Stimulated activated naive CD4-positive, alpha-beta T cell treated with Interleukin-2 at 50 U/mL for 16 hours (primary cell): ENCODE data around the gene CYFIP2.

Experiments
- DNase-seq: peaks from one replicate; lab custom pipeline; 2025; lab: John Stamatoyannopoulos, UW

CYFIP2 gene

DNA sequence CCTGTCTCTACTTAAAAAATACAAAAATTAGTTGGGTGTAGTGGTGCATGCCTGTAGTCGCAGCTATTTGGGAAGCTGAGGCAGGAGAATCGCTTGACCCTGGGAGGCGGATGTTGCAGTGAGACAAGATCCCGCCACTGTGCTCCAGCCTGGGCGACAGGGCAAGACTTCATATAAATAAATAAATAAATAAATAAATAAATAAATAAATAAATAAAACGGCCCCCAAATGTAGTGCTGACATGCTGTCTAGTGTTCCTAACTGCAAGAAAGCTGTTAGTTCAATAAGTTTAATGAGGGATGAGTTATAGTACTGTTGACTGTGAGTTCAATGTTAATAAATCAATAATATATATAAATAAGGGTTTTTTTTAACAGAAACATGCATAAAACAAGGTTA is 7.5 kb upstream of the CYFIP2 start:
- no peak for DNase-seq

DNA sequence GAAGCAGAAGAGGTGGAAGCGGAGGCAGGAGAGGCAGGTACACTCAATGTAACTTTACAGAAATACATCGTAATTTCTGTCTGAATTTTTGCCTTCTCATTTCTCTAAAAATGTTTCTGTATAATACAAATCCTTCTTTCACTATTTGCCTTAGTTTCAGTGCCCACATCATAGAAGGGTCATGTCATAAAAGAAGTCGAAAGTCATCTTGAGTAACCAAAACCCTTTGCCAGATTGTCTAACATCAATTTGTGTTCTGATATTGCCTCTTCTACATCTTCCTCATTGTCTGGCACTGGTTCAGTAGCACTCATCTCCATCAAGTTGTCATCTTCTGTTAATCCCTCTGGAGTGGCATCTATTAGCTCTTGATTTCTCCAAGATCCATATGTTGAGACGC is 6.2 kb upstream of the CYFIP2 start:
- DNase-seq: no peak

DNA sequence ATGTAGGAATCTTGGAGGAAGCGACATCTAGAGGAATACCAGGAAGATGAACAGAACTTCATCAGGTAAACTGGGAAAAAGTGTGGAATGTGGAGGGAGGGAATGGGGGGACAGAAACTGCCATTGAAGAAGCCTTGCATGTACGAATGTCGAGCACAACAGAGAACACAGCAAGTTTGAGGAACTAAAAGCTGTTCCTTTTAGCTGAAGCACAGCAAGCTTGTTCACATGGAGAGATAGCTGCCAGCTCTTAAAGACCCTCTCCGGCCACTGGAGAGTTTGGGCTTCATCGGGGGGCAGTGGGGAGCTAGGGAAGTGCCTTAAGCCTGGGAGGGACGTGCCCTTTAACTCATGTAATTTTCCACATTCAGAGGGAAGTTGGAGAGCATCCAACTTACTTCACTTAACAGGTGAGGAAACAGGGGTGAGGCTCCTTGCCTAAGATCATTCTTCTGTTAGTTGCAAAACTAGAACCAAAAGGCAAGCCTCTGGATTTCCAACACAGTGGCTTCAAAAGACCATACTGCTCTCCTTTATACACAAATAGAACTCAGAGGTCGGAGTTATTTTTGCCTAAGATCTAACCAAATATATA is 2.3 kb upstream of the CYFIP2 start:
- DNase-seq: no peak

DNA sequence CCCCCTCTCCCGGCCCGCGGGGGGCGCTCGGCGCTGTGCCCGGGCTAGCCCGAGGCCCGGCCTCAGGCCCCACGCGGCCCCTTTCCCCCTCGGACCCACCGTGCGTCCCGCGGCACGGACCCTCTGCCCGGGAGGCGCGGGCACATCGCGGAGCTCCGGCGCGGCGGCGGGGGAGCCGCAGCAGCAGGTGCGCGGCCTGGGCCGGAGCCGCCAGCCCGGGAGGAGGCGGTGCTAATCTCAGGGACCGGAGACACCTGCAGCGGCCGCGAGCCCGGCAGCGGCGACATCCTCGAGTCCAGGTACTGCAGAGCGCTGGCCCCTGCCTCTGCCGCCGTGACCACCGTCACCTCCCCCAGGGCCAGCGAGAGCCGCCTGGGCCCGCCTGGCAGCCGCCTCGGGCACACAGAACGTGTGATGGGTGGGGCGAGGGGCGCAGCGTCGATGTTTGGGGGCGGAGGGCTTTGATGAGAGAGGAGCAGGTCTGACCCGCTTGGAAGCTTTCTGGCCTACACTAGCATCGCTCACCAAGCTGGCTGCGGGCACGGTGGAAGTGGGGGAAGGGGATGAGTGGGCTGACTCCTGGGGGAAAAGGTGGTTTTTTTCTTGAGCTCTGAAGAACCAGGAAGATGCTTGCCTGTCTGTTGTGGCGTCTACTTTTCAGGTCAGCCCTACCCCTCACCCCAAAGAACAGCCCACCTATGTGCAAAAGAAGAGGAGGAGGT is 524 bp downstream of the CYFIP2 start:
- DNase-seq: peak; percentile 58

DNA sequence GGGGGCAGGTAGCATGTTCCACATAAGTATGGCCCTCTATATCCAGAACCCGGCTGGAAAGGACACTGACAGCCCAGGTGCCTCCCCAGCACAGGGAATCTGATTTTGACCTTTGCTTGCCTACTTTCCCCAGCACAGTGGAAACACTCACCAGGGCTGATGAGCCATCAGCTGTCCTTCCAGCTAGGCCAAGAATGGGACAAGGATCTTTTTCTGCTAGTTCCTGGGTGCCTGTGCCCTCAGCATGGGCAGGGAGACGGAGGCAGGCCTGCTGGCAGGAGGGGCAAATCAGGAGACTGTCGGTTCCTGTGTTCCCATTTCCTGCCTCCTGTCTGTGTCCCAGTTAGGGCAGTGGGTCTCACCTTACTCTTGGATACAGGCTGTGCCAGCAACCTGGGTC is 1.1 kb downstream of the CYFIP2 start:
- no peak for DNase-seq

DNA sequence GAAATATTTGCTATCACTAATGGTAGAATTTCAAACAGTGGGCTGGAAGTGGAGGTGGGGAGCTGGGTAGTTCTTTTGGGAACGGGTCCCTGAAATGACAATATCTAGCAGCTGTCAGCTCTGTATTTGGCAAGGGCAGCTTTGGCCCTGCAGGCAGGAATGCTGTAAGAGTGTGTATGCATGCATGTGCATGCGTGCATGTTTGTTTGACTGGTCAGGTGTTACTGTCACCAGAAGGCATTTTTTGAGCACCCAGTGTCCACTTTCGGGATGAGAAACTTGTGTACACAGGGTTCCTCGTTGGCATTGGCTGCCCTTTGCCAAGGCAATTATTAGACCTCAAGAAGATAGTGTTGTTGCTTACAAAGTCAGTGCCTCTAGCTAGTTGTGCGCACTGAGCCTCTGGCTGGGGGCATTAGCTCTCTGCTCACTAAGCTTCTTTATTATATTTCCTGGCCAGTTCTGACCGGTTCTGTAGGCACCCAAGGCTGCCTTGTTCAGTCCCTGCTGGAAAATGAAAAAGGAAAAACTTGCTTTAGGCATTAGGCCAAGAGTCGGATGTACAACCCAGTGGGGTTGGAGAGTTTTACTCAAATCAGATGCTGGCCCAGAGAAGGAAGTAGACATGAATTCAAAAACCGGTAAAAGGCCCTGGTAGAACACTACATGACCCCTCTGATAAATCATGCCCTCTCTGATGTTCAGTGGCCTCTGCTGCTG is 2.0 kb downstream of the CYFIP2 start:
- no peak for DNase-seq

DNA sequence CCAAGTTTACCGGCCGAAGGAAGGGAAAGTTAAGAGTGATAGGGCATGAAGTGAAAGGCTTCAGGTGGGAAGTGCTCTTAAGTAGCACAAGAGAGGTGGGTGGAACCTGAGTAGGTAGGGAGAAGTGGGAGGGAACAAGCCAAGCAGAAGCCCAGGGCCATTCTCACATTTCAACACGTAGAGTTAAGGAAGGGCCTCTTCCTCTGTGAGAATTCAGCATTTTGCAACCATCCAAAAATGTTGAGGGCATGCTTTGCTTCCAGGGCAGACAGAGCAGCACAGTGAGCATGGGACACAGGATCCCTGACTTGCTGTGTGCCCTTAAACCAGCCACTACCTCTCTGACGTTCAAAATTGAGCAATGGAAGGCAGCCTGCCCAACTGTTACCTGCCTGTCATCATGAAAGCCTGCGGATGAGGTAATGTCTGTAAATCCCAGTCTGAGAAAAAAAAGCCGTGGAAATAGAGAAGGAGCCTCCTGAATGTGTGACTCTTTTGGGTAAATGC is 3.3 kb downstream of the CYFIP2 start:
- DNase-seq: no peak

DNA sequence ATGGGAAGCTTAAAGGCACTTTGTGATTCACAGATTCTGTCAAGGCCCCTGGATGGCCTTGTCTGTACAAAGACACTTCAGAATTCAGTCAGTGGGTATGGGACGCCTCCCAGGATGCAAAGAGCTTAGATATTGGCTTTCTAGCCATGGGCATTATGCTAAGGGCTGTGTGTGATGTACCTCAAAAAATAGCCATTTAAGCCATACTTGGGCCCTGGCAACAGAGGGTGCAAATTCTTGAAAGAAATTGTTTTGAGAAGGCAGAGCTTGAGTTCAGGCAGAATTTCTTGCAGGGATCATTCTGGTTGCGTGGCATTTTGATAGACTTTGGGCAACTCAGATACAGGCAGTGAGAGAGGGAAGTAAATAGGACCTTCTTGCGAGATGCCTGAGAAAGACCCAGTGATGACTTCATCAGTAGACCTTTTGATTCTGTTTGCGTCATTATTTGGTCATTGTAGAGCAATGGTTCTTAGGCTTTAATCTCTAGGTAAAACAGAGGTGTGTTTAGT is 3.9 kb downstream of the CYFIP2 start:
- no peak for DNase-seq

DNA sequence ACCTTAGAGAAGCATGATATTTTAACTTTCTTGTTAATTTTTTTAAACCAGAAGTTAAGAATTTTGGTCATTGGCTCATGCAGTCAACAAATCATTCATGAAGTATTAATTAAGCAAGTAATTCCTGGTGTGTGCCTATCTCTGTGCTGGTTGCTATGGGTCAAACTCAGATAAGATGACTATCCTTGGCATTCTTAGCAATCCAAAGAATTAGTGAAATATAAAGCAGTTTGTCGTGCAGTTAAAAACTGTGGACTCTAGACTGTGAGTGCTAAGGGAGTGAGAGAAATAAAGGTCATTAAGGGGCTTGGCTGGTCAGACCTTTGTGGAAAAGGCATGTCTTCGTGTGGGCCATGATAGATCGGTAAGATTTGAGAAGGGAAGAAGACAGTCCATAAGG is 4.8 kb downstream of the CYFIP2 start:
- no peak for DNase-seq

DNA sequence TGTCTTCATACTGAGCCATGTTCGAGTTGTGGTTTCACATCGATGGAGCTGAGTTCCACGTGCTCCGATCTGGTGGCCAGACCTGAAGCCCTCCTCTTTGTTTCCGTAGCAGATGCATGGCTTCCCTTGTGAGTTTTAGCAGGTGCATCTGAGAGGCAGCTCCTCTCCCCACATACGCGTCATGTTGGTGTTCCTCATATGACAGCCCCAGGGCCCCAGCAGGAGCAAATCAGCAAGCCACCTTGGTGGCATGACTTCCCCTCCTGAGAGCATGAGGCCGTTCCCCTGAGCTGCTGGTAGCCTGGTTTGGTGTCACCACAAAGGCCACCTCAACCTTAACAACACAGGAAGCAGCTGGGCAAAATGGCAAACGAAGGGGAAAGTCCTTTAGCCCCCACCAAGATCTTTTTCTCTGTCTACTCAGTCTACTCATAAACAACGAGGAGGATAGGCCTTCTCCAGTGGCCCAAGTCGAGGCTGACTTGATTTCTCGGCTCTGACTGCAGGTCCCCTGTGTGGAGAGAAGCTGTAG is 5.9 kb downstream of the CYFIP2 start:
- peak; percentile 72 for DNase-seq

DNA sequence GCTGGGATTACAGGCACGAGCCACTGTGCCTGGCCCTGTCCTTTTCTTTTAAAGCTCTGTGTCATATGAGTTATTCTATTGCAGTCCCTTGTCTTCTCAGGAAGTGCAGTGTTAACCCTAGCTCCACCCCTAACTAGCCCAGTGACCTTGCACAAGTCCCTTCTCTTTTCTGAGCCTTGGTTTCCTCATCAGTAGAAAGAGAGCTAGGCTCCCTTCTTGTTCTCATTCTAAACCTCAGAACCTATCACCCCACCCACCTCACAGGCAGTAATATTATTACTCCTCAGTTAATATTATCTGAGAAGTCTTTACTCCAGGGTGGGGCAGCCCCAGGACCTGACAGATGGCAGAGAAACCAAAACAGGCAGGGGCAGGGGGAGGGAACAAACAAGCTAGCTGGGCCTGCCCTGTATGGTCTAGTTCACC is 7.2 kb downstream of the CYFIP2 start:
- no peak for DNase-seq

DNA sequence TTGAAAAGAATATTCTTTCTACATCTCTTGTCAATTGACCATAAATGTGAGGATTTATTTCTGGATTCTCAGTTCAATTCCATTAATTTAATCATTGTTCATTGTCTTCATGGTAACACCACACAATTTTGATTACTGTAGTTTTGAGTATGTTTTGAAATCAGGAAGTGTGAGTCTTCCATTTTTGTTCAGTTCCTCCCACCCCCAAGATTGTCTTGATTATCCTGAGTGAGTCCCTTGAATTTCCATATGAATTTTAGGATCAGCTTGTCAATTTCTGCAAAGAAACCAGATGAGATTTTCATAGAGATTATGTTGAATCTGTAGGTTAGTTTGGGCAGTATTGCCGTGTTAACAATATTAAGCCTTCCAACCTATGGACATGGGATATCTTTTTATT is 9.5 kb downstream of the CYFIP2 start:
- DNase-seq: no peak

DNA sequence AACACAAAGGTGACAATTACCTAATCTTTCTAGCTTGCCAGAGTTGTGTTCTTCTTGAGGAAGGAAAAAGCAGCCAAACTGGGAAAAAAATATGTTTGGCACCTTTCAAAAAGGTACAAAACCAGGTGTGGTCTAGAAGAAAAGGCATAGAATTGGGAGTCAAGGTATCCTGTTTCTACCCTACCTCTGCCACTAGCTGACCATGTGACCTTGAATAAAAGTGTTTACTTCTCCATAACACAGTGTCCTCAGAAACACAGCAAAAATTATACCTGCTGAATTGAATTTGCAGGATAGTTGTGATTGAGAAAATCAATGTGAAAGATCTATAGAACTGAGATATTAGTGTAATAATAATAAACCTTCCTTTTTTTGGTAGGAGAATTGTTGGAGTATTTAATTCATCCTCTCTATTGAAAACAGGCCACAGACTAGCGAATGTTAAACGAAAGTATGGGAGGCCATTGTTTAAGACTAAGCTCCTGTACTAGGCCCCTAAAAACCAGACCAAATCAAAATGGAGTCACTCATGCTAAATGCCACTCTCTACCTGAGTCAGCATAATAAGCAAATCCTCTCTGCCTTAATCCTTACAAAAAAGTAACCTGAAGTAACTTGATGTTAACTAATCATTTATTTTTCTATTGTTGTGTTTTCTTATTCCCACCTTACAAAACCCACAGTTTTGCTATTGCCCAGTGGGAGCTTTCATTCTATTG is 12.6 kb downstream of the CYFIP2 start:
- no peak for DNase-seq

DNA sequence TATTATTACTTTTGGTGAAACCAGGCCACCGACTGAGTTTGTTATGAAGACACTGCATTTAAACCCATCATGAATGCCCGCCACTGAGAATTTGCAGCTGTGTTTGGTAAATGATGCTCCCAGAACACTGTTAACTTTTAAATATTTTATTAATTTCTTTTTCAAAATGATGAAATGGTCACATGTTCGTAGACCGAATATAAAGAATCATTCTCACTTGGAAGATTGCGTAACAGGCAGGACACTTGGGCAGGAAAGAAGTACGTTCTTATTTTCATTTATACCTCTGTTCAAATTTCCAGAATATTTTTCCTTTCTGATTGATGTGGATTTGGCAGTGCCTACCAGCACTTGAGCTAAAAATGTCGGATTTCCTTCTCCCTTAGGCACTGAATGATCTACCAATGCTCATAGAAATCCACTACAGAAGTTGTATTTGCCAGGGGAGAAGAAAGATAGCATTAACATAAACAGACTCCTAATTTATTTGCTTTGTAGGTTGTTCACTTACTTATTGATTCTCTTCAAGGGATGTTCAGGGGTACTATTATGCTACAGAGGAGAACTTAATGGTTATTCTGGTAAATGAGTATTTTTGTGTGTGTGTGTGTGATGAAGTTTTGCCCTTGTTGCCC is 13.8 kb downstream of the CYFIP2 start:
- no peak for DNase-seq

DNA sequence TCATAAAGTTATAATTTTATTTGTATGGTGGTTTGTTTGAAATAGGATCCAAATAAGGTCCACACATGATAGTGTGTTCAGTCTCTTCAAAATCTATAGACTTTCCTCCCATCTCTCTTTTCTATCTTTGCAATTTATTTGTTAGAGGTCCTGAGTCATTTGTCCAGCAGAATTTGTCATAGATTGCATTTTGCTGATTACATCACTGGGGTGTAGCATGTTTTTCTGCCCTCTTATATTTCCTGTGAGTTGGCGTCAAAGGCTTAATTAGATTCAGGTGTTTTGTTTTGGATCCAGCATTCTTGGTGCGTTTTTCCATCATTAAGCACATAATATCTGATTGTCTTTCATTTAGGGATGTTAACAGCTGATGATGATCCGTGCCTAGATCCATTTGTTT is 15.0 kb downstream of the CYFIP2 start:
- DNase-seq: no peak

DNA sequence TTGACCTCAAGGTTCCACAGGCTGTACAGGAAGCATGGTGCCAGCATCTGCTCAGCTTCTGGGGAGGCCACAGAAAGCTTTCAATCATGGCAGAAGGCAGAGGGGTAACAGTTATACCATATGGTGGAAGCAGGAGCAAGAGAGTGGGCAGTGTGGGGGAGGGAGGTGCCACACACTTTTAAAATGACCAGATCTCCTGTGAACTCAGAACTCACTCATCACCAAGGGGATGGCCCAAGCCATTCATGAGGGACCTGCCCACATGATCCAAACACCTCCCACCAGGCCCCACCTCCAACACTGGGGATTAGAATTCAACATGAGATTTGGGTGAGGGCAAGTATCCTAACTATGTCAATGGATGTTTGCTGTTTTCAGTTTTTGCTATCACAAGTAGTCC is 16.2 kb downstream of the CYFIP2 start:
- DNase-seq: no peak

DNA sequence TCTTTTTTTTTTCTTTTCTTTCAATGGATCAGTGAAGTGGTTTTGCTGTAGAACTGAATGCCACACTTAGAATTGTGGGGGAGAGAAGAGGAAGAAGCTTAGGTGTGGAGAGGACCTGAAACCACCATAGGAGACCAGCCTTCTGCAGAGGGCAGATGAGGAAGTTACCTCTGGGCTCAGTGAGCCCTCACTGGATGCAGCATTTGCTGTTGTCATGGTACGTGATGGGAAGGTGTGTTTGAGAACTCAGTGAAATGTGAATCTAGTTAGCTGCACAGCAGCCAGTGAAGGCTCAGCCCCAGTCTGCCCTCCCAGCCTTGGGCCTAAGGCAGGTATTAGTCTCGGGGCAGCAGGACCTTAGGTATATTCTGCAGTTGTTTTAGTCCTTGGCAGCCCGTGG is 17.5 kb downstream of the CYFIP2 start:
- no peak for DNase-seq

DNA sequence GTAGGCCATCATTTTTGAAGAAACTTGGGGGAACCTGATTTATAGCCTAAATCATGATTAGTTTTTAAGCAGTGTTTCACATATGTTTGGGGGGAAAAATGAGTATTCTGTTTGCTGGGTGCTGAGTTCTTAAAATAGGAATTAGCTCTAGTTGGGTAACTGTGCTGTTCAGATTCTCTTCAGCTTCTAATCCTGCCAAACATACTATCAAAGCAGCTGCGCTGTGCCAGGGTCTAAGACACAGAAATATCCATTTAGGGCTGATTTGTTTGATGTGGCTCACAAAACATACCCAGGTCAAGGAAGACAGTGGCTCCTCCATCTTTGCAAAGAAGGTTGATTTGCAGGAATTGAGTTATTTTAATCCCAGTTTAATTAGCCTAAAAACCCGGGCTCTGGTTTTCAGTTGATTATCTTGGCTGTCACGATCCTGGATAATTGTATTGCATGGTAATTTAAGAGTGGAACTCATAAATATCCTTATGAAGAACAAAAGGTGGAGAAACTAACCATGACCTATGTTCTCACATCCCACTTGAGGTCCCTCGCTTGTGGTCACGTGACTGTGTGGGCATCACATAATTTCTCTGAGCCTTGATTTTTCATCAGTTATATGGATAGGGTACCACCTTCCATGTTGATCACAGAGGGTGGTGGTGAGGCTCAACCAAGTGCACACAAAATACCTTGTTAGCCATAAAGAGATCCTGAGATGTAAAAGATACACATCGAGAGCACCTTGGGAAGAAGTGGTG is 18.7 kb downstream of the CYFIP2 start:
- no peak for DNase-seq

DNA sequence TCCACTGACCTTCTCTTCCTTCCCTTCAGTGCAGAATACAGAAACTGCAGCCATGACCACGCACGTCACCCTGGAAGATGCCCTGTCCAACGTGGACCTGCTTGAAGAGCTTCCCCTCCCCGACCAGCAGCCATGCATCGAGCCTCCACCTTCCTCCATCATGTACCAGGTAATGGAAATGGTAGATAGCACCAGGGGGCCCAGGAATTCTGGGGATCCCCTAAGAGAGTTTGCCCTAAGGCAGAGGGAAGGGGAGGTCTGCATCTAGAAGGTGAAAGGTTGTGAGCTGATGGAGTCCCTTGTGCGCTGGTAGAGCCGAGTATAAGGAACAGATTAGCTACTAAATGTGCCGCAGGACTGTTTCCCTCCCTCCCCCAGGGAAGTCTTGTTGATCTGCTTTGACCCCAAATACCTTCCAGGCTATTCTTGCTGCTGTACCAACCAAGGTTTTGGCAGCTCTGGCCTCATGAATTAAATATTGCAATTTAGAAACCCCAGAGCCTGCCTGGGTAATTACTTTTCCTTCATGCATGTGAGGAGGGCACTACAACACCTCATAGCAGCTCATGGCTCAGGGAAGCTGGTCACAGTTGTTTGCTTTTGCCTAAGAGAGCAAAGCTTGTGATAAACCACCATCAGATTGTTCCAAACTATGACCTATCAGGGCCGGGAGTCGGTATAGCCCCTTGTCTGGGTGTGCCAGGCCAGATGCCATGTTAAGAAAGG is 19.6 kb downstream of the CYFIP2 start:
- no peak for DNase-seq

DNA sequence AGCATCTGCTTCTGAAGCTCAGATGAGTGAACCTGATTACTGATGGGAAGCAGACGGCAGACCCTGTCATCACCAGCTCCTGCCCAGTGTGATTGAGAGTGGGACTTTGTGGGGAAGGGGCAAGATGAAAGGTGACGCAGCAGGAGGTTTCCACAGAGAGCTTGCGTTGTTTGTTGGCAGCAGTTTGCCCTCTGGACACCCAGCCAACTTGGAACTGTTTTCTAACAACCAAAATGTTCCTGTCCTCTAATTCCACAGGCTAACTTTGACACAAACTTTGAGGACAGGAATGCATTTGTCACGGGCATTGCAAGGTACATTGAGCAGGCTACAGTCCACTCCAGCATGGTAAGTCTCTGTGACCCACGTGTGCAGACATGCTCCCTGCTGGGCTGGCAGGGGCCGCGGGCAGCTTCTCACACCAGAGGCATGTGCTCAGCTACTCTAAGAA is 20.9 kb downstream of the CYFIP2 start:
- no peak for DNase-seq
